GM23338 (cell line): ENCODE data around the gene OTUD5. TPM values are rescaled to one million over a fixed set of nuclear protein-coding genes. Genes with fewer than 3 reads are reported as not detected.

Experiments
- ATAC-seq: fragments of 200-7000 bp; cut with Tn5 transposase; 3 replicates; pipeline ENCODE4 v1.9.1; 2020
- DNase-seq: peaks from one replicate; pipeline ENCODE4 v3.0.0-alpha.2; 2015; ENCODE audit warnings: low spot score
- H2AFZ ChIP-seq: fragments of 200-600 bp; sonication (generic); 2 replicates; pipeline ENCODE4 v1.8.0; 2016; ENCODE audit warnings: antibody characterized with exemption, mild to moderate bottlenecking, moderate library complexity
- H3F3A ChIP-seq: fragments of 200-600 bp; sonication (generic); replicated peaks from 2 replicates; pipeline ENCODE4 v1.8.0; 2017; ENCODE audit warnings: antibody characterized with exemption, mixed run types, low read depth
- H3K27ac ChIP-seq: fragments of 200-600 bp; sonication (generic); 2 replicates; pipeline ENCODE4 v1.6.1; 2016; ENCODE audit warnings: low read depth
- H3K27me3 ChIP-seq: fragments of 200-600 bp; sonication (generic); 2 replicates; pipeline ENCODE4 v1.8.0; 2016; ENCODE audit warnings: mild to moderate bottlenecking, mixed run types, moderate library complexity; ENCODE audit not compliant: insufficient read depth
- H3K36me3 ChIP-seq: fragments of 200-600 bp; sonication (generic); 2 replicates; pipeline ENCODE4 v1.8.0; 2016; ENCODE audit warnings: mild to moderate bottlenecking; ENCODE audit not compliant: insufficient read depth
- H3K4me1 ChIP-seq: fragments of 200-600 bp; sonication (generic); 2 replicates; pipeline ENCODE4 v1.8.0; 2016; ENCODE audit warnings: mild to moderate bottlenecking, moderate library complexity; ENCODE audit not compliant: insufficient read depth
- H3K4me2 ChIP-seq: fragments of 200-600 bp; sonication (generic); 2 replicates; pipeline ENCODE4 v1.7.1; 2017; ENCODE audit warnings: mixed run types
- H3K4me3 ChIP-seq: fragments of 200-600 bp; sonication (generic); 2 replicates; pipeline ENCODE4 v1.6.1; 2016; ENCODE audit warnings: mixed run types
- H3K79me2 ChIP-seq: fragments of 200-600 bp; sonication (generic); replicated peaks from 2 replicates; pipeline ENCODE4 v1.8.0; 2017; ENCODE audit warnings: mild to moderate bottlenecking; ENCODE audit not compliant: insufficient read depth
- H3K9me2 ChIP-seq: fragments of 200-600 bp; sonication (generic); 2 replicates; pipeline ENCODE4 v1.8.0; 2017; ENCODE audit not compliant: insufficient read depth
- H4K20me1 ChIP-seq: fragments of 200-600 bp; sonication (generic); replicated peaks from 2 replicates; pipeline ENCODE4 v1.8.0; 2017; ENCODE audit warnings: mild to moderate bottlenecking; ENCODE audit not compliant: insufficient read depth
- H3K27ac Mint-ChIP-seq: 2 replicates; pipeline ENCODE4 v1.8.0; 2020; ENCODE audit warnings: inconsistent platforms, mild to moderate bottlenecking, moderate library complexity, mixed read lengths
- H3K27me3 Mint-ChIP-seq: 3 replicates; pipeline ENCODE4 v1.8.0; 2022; ENCODE audit warnings: low read depth, mild to moderate bottlenecking, moderate library complexity, mixed read lengths, inconsistent platforms; ENCODE audit not compliant: insufficient read depth, poor library complexity
- H3K36me3 Mint-ChIP-seq: 3 replicates; pipeline ENCODE4 v1.8.0; 2021; ENCODE audit warnings: low read depth, mild to moderate bottlenecking, inconsistent platforms, moderate library complexity, mixed read lengths
- H3K4me1 Mint-ChIP-seq: 3 replicates; pipeline ENCODE4 v1.8.0; 2020; ENCODE audit warnings: mild to moderate bottlenecking, inconsistent platforms, mixed read lengths
- H3K4me3 Mint-ChIP-seq: 3 replicates; pipeline ENCODE4 v1.8.0; 2021; ENCODE audit warnings: moderate library complexity, mild to moderate bottlenecking, inconsistent platforms, mixed read lengths
- H3K9me3 Mint-ChIP-seq: 3 replicates; pipeline ENCODE4 v1.8.0; 2020; ENCODE audit warnings: moderate library complexity, mild to moderate bottlenecking, inconsistent platforms, mixed read lengths
- CREB1 ChIP-seq: fragments of 250-450 bp; sonication (Bioruptor Pico); IDR thresholded peaks from 2 replicates; pipeline ENCODE4 v1.5.0; 2020; ENCODE audit warnings: low read depth, mild to moderate bottlenecking, moderate library complexity
- ETS1 ChIP-seq: IDR thresholded peaks from 2 replicates; pipeline ENCODE4 v1.6.1; 2016; ENCODE audit warnings: antibody characterized with exemption
- EZH2 ChIP-seq: fragments of 200-600 bp; sonication (generic); IDR thresholded peaks from one replicate; pipeline ENCODE4 v1.8.0; 2017; ENCODE audit warnings: antibody characterized with exemption, mild to moderate bottlenecking, low read depth; ENCODE audit not compliant: unreplicated experiment
- EZH2phosphoT487 ChIP-seq: fragments of 200-600 bp; sonication (generic); IDR thresholded peaks from one replicate; pipeline ENCODE4 v1.8.1; 2018; ENCODE audit warnings: antibody characterized with exemption; ENCODE audit not compliant: unreplicated experiment
- JUNB ChIP-seq: IDR thresholded peaks from one replicate; pipeline ENCODE4 v1.6.1; 2016; ENCODE audit warnings: antibody characterized with exemption; ENCODE audit not compliant: unreplicated experiment
- NANOG ChIP-seq: IDR thresholded peaks from 2 replicates; pipeline ENCODE4 v1.6.1; 2016; ENCODE audit warnings: antibody characterized with exemption, borderline replicate concordance
- POLR2AphosphoS5 ChIP-seq: IDR thresholded peaks from 2 replicates; pipeline ENCODE4 v1.6.1; 2016; ENCODE audit warnings: antibody characterized with exemption, low read depth
- STAT1 ChIP-seq: IDR thresholded peaks from one replicate; pipeline ENCODE4 v1.6.1; 2016; ENCODE audit warnings: antibody characterized with exemption; ENCODE audit not compliant: unreplicated experiment
- ZNF114 ChIP-seq: fragments of 250-450 bp; sonication (Bioruptor Pico); IDR thresholded peaks from 2 replicates; pipeline ENCODE4 v1.5.0; 2020; ENCODE audit warnings: mild to moderate bottlenecking, moderate library complexity
- ZNF331 ChIP-seq: fragments of 250-450 bp; sonication (Bioruptor Pico); IDR thresholded peaks from 2 replicates; pipeline ENCODE4 v1.5.0; 2020; ENCODE audit warnings: low read depth, mild to moderate bottlenecking, moderate library complexity
- ZNF462 ChIP-seq: fragments of 250-450 bp; sonication (Bioruptor Pico); IDR thresholded peaks from 2 replicates; pipeline ENCODE4 v1.5.0; 2020; ENCODE audit warnings: mild to moderate bottlenecking, moderate library complexity
- polyA plus RNA-seq: library from polyadenylated mRNA; unstranded; fragments of >200 nt; fragmentation: Nextera tagmentation; extraction: Ambion mirVana; gene quantifications from 2 replicates; pipeline ENCODE4 v1.2.1, GENCODE V29; 2016
- total RNA-seq: library from RNA; depleted of rRNA; stranded (reverse); fragments of >200 nt; shearing (Covaris generic); gene quantifications from 2 replicates; pipeline ENCODE4 v1.2.3, GENCODE V29; 2014
- TF ChIP-seq, protein P1 (sequence below), 2 experiments: fragments of 200-600 bp in 1 of 2; sonication (generic) in 1 of 2; conservative IDR thresholded peaks; 2 replicates each; pipeline versions ENCODE4 v1.5.1 to v1.6.1; 2016 to 2017; ENCODE audit warnings: antibody characterized with exemption in 2 of 2, low read depth in 2 of 2, mild to moderate bottlenecking in 2 of 2, moderate library complexity in 1 of 2
- TF ChIP-seq, protein P2 (sequence below): IDR thresholded peaks from one replicate; pipeline ENCODE4 v1.6.1; 2018; ENCODE audit warnings: antibody characterized with exemption; ENCODE audit not compliant: unreplicated experiment

The OTUD5 gene
- total and polyA plus RNA-seq, 2 experiments from 2014 or later, result 23.5 to 56.5 TPM

- Mint-ChIP-seq H3K4me1 (peaks cover 15% of the 10 kb centered on the region), H3K4me3 (no peak overlapping the region), H3K36me3 (peaks cover 54% of the 10 kb centered on the region), H3K27ac (no peak overlapping the region), H3K27me3 (peaks cover 4% of the 10 kb centered on the region), H3K9me3 (no peaks in the 10 kb centered on the region; the same call in 1 of the 3 replicates)
- Histone ChIP-seq H3K9me2 (no peaks in the 10 kb centered on the region), H3F3A (no peaks in the 10 kb centered on the region), H3K4me3 (no peak overlapping the region), H3K27ac (no peak overlapping the region), H3K36me3 (no peaks in the 10 kb centered on the region), H4K20me1 (no peaks in the 10 kb centered on the region), H3K4me1 (no peaks in the 10 kb centered on the region), H3K4me2 (no peak overlapping the region), H3K79me2 (no peaks in the 10 kb centered on the region), H2AFZ (no peak overlapping the region), H3K27me3 (no peaks in the 10 kb centered on the region)
- ATAC-seq (no peak), DNase-seq (no peak)
- no peak for TF ChIP-seq EZH2
- no peak for TF ChIP-seq ZNF331 (CRISPR knock-in tag)
- no peak for TF ChIP-seq NANOG
- TF ChIP-seq, protein P1, sequence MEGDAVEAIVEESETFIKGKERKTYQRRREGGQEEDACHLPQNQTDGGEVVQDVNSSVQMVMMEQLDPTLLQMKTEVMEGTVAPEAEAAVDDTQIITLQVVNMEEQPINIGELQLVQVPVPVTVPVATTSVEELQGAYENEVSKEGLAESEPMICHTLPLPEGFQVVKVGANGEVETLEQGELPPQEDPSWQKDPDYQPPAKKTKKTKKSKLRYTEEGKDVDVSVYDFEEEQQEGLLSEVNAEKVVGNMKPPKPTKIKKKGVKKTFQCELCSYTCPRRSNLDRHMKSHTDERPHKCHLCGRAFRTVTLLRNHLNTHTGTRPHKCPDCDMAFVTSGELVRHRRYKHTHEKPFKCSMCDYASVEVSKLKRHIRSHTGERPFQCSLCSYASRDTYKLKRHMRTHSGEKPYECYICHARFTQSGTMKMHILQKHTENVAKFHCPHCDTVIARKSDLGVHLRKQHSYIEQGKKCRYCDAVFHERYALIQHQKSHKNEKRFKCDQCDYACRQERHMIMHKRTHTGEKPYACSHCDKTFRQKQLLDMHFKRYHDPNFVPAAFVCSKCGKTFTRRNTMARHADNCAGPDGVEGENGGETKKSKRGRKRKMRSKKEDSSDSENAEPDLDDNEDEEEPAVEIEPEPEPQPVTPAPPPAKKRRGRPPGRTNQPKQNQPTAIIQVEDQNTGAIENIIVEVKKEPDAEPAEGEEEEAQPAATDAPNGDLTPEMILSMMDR (conservative IDR thresholded peaks at IDR 0.05; ENCODE audit: low read depth in 2 of 2), result no peak
- no peak for TF ChIP-seq CREB1 (CRISPR knock-in tag)
- TF ChIP-seq STAT1, result no peak
- TF ChIP-seq ZNF114 (CRISPR knock-in tag), result no peak
- TF ChIP-seq ETS1, result no peak
- TF ChIP-seq POLR2AphosphoS5, result no peak
- no peak for TF ChIP-seq ZNF462
- no peak for TF ChIP-seq EZH2phosphoT487
- TF ChIP-seq, protein P2, sequence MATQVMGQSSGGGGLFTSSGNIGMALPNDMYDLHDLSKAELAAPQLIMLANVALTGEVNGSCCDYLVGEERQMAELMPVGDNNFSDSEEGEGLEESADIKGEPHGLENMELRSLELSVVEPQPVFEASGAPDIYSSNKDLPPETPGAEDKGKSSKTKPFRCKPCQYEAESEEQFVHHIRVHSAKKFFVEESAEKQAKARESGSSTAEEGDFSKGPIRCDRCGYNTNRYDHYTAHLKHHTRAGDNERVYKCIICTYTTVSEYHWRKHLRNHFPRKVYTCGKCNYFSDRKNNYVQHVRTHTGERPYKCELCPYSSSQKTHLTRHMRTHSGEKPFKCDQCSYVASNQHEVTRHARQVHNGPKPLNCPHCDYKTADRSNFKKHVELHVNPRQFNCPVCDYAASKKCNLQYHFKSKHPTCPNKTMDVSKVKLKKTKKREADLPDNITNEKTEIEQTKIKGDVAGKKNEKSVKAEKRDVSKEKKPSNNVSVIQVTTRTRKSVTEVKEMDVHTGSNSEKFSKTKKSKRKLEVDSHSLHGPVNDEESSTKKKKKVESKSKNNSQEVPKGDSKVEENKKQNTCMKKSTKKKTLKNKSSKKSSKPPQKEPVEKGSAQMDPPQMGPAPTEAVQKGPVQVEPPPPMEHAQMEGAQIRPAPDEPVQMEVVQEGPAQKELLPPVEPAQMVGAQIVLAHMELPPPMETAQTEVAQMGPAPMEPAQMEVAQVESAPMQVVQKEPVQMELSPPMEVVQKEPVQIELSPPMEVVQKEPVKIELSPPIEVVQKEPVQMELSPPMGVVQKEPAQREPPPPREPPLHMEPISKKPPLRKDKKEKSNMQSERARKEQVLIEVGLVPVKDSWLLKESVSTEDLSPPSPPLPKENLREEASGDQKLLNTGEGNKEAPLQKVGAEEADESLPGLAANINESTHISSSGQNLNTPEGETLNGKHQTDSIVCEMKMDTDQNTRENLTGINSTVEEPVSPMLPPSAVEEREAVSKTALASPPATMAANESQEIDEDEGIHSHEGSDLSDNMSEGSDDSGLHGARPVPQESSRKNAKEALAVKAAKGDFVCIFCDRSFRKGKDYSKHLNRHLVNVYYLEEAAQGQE, result no peak
- no peak for TF ChIP-seq JUNB
Measured at GRCh38 chrX:48975541-48975940, 18.1 kb upstream of the OTUD5 start.
